ENCODE measurements around the gene TCF23. TPM values are rescaled to one million over a fixed set of nuclear protein-coding genes. Genes with fewer than 3 reads are reported as not detected.

TCF23 gene
- total RNA-seq, 4 donors from 2014 or later: 0.13 TPM; not detected in 3

GRCh38 chr2:27198627-27199026 is 49.8 kb downstream of the TCF23 start:
- no peak overlapping the region for H3K27ac ChIP-seq
- H3K9me3 ChIP-seq: no peaks in the 10 kb centered on the region
- H3K4me3 ChIP-seq: no peak overlapping the region
- peaks cover 0 to 45% of the 10 kb centered on the region in 2 donors for H3K36me3 ChIP-seq
- TF ChIP-seq POLR2AphosphoS5 (IDR thresholded peaks at IDR 0.05) (no peak), CTCF (IDR thresholded peaks at IDR 0.05) (no peak), EP300 (IDR thresholded peaks at IDR 0.05) (no peak), POLR2A (IDR thresholded peaks at IDR 0.05) (no peak)
- H3K27me3 ChIP-seq: no peaks in the 10 kb centered on the region
- 57 to 92% methylated on average over 2 of the region's 2 CpGs for WGBS, 2 donors (ENCODE audit: low coverage in 1 of 2)
- no peak for ATAC-seq
- H3K4me1 ChIP-seq: no peaks in the 10 kb centered on the region

GRCh38 chr2:27199241-27199640 is 50.4 kb downstream of the TCF23 start:
- peaks cover 0 to 51% of the 10 kb centered on the region in 2 donors for H3K36me3 ChIP-seq
- no peaks in the 10 kb centered on the region for H3K9me3 ChIP-seq
- TF ChIP-seq EP300 (IDR thresholded peaks at IDR 0.05) (no peak), CTCF (IDR thresholded peaks at IDR 0.05) (no peak), POLR2AphosphoS5 (IDR thresholded peaks at IDR 0.05) (no peak), POLR2A (IDR thresholded peaks at IDR 0.05) (no peak)
- WGBS, 2 donors (ENCODE audit: low coverage in 1 of 2): 63% methylated on average over 2 of the region's 2 CpGs; no CpG with 5 or more reads in 1 of the 2 donors
- H3K27me3 ChIP-seq: no peaks in the 10 kb centered on the region
- ATAC-seq: no peak
- no peak overlapping the region for H3K4me3 ChIP-seq
- H3K27ac ChIP-seq: no peak overlapping the region
- no peaks in the 10 kb centered on the region for H3K4me1 ChIP-seq

GRCh38 chr2:27201675-27202074 is 52.9 kb downstream of the TCF23 start:
- no peaks in the 10 kb centered on the region for H3K9me3 ChIP-seq
- no peak overlapping the region for H3K4me3 ChIP-seq
- 100% methylated on average over 4 of the region's 7 CpGs; no CpG with 5 or more reads in 1 of the 2 donors for WGBS, 2 donors (ENCODE audit: low coverage in 1 of 2)
- ATAC-seq: no peak
- TF ChIP-seq POLR2A (IDR thresholded peaks at IDR 0.05) (no peak), POLR2AphosphoS5 (IDR thresholded peaks at IDR 0.05) (no peak), EP300 (IDR thresholded peaks at IDR 0.05) (no peak), CTCF (IDR thresholded peaks at IDR 0.05) (no peak)
- peaks cover 0 to 76% of the 10 kb centered on the region in 2 donors for H3K36me3 ChIP-seq
- H3K27ac ChIP-seq: no peak overlapping the region
- H3K27me3 ChIP-seq: no peaks in the 10 kb centered on the region
- H3K4me1 ChIP-seq: no peaks in the 10 kb centered on the region

GRCh38 chr2:27202854-27203253 is 54.0 kb downstream of the TCF23 start:
- Histone ChIP-seq H3K27ac (no peak overlapping the region), H3K4me3 (no peak overlapping the region), H3K4me1 (no peaks in the 10 kb centered on the region), H3K36me3 (peaks cover 0 to 87% of the 10 kb centered on the region in 2 donors), H3K27me3 (no peaks in the 10 kb centered on the region), H3K9me3 (no peaks in the 10 kb centered on the region)
- TF ChIP-seq EP300 (IDR thresholded peaks at IDR 0.05) (no peak), CTCF (IDR thresholded peaks at IDR 0.05) (no peak), POLR2A (IDR thresholded peaks at IDR 0.05) (no peak), POLR2AphosphoS5 (IDR thresholded peaks at IDR 0.05) (no peak)
- 85% methylated on average over 2 of the region's 2 CpGs; no CpG with 5 or more reads in 1 of the 2 donors for WGBS, 2 donors (ENCODE audit: low coverage in 1 of 2)
- no peak for ATAC-seq

- ATAC-seq: no peak
- WGBS, 2 donors (ENCODE audit: low coverage in 1 of 2): 92 to 100% methylated on average over 1 to 2 of the region's 9 CpGs
- peaks cover 0 to 96% of the 10 kb centered on the region in 2 donors for H3K36me3 ChIP-seq
- no peaks in the 10 kb centered on the region for H3K9me3 ChIP-seq
- no peaks in the 10 kb centered on the region for H3K27me3 ChIP-seq
- TF ChIP-seq CTCF (IDR thresholded peaks at IDR 0.05) (no peak), EP300 (IDR thresholded peaks at IDR 0.05) (no peak)
- no peak overlapping the region for H3K27ac ChIP-seq
- no peak overlapping the region for H3K4me3 ChIP-seq
- no peaks in the 10 kb centered on the region for H3K4me1 ChIP-seq
Observed at GRCh38 chr2:27203741-27204140, 54.9 kb downstream of the TCF23 start.

Data from gastroesophageal sphincter (tissue), 4 donors.